Right cardiac atrium (tissue), 5 donors: ENCODE results near the gene AGAP1. TPM values are rescaled to one million over a fixed set of nuclear protein-coding genes. Genes with fewer than 3 reads are reported as not detected.

Source experiments
- ATAC-seq, 2 donors: fragments of 200-7000 bp; cut with Tn5 transposase; one replicate each; pipeline versions ENCODE4 v1.8.0 to v1.9.1; 2020; ENCODE audit warnings: moderate library complexity in 2 of 2, mild to moderate bottlenecking in 1 of 2
- DNase-seq, 3 donors: peaks; one replicate each; pipeline ENCODE4 v3.0.0-alpha.2; 2020
- H3K27ac ChIP-seq: one replicate; pipeline ENCODE4 v1.5.1; 2013; ENCODE audit warnings: mild to moderate bottlenecking, low read length, control low read depth, moderate library complexity
- H3K27me3 ChIP-seq: one replicate; pipeline ENCODE4 v1.6.1; 2013; ENCODE audit not compliant: control insufficient read depth, insufficient read depth
- H3K4me1 ChIP-seq: one replicate; pipeline ENCODE4 v1.6.1; 2013; ENCODE audit warnings: low read length; ENCODE audit not compliant: control insufficient read depth, insufficient read depth
- H3K4me3 ChIP-seq: one replicate; pipeline ENCODE4 v1.5.1; 2013; ENCODE audit warnings: low read length, control low read depth
- H3K9me3 ChIP-seq: one replicate; pipeline ENCODE4 v1.6.1; 2013; ENCODE audit warnings: low read length; ENCODE audit not compliant: control insufficient read depth
- WGBS: extraction: QIAGEN DNeasy Blood & Tissue Kit; methylation state at CpG from one replicate; pipeline ENCODE4 v1.1.7; 2013; 5-methylcytosine and 5-hydroxymethylcytosine counted together
- intact Hi-C, 4 donors: fragments of 100-400 bp; cut with DNase I; formaldehyde crosslinking; loops; one replicate each; pipeline versions ENCODE4 v1.11.0 to v1.14.0; 2022 to 2023
- polyA plus RNA-seq: library from polyadenylated mRNA; stranded (reverse); fragments of 200-250 nt; gene quantifications from one replicate; pipeline ENCODE4 v1.2.3, GENCODE V29; 2013
- total RNA-seq, 4 donors: library from RNA; stranded (reverse); fragmentation: NEBNext Ultra II Directional; extraction: Animal tissue kit (Norgen Biotek cat#: 25700); gene quantifications; one replicate each; pipeline ENCODE4 v1.2.1, GENCODE V29; 2021
- donor health status: healthy with polysubstance abuse.
- donor health status: DM: no; HTN: yes; CAD: no.
- donor health status: DM: no; HTN: no; CAD: no.
- donor health status: DM: no; HTN: yes; CAD: no; lungs with severe emphysema.
- donor health status: DM: yes; HTN: yes; CAD: no.

The AGAP1 gene
- total and polyA plus RNA-seq, 5 donors = 10.5 to 25.3 (median 22.6) TPM

- Histone ChIP-seq H3K9me3 (no peaks in the 10 kb centered on the region), H3K4me1 (peaks cover 1% of the 10 kb centered on the region), H3K4me3 (peak overlapping the region; percentile 85), H3K27ac (no peak overlapping the region), H3K27me3 (no peaks in the 10 kb centered on the region)
- intact Hi-C loops = loop anchor here in 3 of 4 donors (2.0 to 10.0 kb wide), 4 partner anchors 63 to 75 kb away; no protein-coding TSS in a partner anchor
- WGBS = under 1% methylated on average over 148 of the region's 148 CpGs
- DNase-seq (peak; percentile 62 to 83 (median 83)), ATAC-seq (peak; percentile 53 to 59)
Observed at GRCh38 chr2:235669983-235670962, 176.4 kb downstream of the AGAP1 start.

- H3K4me1 ChIP-seq = peaks cover 1% of the 10 kb centered on the region
- H3K9me3 ChIP-seq = no peaks in the 10 kb centered on the region
- DNase-seq = peak in 2 of 3 donors; percentile 46 to 59
- ATAC-seq = peak in 1 of 2 donors; percentile 8
- WGBS = 35% methylated on average over 64 of the region's 64 CpGs
- intact Hi-C loops = loop anchor here in 2 of 4 donors (2.0 to 10.0 kb wide), 3 partner anchors 64 to 76 kb away; no protein-coding TSS in a partner anchor
- H3K27ac ChIP-seq = no peak overlapping the region
- no peaks in the 10 kb centered on the region for H3K27me3 ChIP-seq
- H3K4me3 ChIP-seq = peak overlapping the region; percentile 85
Observed at GRCh38 chr2:235670974-235671787, 177.3 kb downstream of the AGAP1 start.

GRCh38 chr2:235672720-235673119 is 178.9 kb downstream of the AGAP1 start:
- WGBS = 77% methylated on average over 3 of the region's 3 CpGs
- Histone ChIP-seq H3K9me3 (no peaks in the 10 kb centered on the region), H3K4me1 (peaks cover 1% of the 10 kb centered on the region), H3K27me3 (no peaks in the 10 kb centered on the region), H3K27ac (no peak overlapping the region), H3K4me3 (no peak overlapping the region)
- intact Hi-C loops = loop anchor here in 2 of 4 donors (5.0 to 10.0 kb wide), 2 partner anchors 65 to 72 kb away; no protein-coding TSS in a partner anchor
- DNase-seq (no peak), ATAC-seq (no peak)

DNA sequence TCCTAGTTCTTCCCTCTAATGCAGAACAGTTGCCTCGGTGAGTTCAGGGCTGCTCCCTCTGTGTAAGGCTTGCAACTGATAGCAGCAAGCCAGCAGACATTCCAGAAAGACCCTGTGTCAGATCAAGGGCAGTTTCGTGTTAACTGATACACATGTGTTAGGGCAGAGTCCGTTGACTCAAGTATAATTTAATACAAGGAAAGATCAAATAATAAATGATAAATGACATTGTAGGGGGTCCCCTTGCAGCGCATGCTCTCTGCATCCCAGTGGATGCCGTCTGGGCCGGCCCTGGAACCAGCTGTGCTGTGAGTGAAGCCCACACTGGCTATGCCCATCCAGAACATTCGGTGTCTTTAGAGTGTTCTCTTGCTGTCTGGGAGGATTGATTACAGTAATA is 180.3 kb downstream of the AGAP1 start:
- no peak for DNase-seq
- no peak for ATAC-seq
- H3K4me3 ChIP-seq = no peak overlapping the region
- peaks cover 4% of the 10 kb centered on the region for H3K4me1 ChIP-seq
- no peaks in the 10 kb centered on the region for H3K9me3 ChIP-seq
- no peak overlapping the region for H3K27ac ChIP-seq
- intact Hi-C loops = loop anchor here in 2 of 4 donors (5.0 to 10.0 kb wide), 2 partner anchors 67 to 71 kb away; no protein-coding TSS in a partner anchor
- no peaks in the 10 kb centered on the region for H3K27me3 ChIP-seq
- 68% methylated on average over 7 of the region's 7 CpGs for WGBS

DNA sequence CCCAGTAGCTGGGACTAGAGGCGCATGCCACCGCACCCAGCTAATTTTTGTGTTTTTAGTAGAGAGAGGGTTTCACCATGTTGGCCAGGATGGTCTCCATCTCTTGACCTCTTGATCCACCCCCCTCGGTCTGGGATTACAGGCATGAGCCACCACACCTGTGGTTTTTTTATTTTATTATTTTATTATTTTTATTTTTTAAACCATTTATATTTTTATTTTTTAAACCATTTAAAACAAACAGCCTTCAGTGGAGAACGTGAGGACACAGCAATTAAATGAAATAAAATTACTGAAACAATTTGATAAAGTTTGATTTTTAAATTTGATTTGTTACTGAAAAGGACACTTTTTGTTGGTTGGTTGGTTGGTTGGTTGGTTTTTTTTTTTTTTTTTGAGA is 181.0 kb downstream of the AGAP1 start:
- WGBS = 95% methylated on average over 4 of the region's 4 CpGs
- Histone ChIP-seq H3K4me1 (peaks cover 4% of the 10 kb centered on the region), H3K27me3 (no peaks in the 10 kb centered on the region), H3K4me3 (no peak overlapping the region), H3K27ac (no peak overlapping the region), H3K9me3 (no peaks in the 10 kb centered on the region)
- ATAC-seq (no peak), DNase-seq (no peak)
- intact Hi-C loops = loop anchor here in 2 of 4 donors (5.0 to 10.0 kb wide), 2 partner anchors 68 to 70 kb away; no protein-coding TSS in a partner anchor

- H3K4me3 ChIP-seq = no peak overlapping the region
- 82% methylated on average over 3 of the region's 3 CpGs for WGBS
Observed at GRCh38 chr2:235675678-235676535, 182.1 kb downstream of the AGAP1 start.

DNA sequence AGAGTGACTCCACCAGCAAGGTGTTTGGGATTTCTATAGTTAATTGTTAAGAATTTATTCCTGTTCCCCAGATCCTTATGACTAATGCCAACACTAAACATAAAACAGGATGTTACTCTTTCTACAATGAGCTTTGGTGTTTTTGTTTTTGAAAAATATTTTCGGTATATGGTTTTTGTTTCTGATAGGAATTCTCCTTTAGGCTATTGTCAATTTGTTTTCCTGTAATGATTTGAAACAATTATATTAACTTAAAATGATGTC is 182.6 kb downstream of the AGAP1 start:
- H3K4me1 ChIP-seq = peaks cover 2% of the 10 kb centered on the region
- no peak for ATAC-seq
- no peaks in the 10 kb centered on the region for H3K27me3 ChIP-seq
- intact Hi-C loops = loop anchor here in 1 of 4 donors (10.0 kb wide), 1 partner anchor 68 kb away; no protein-coding TSS in a partner anchor
- no peak for DNase-seq
- no peak overlapping the region for H3K27ac ChIP-seq
- no peaks in the 10 kb centered on the region for H3K9me3 ChIP-seq
- 70% methylated on average over 1 of the region's 1 CpG for WGBS
- H3K4me3 ChIP-seq = no peak overlapping the region

More at GRCh38 chr2:235675678-235676535, 182.1 kb downstream of the AGAP1 start:
- intact Hi-C loops = loop anchor here in 1 of 4 donors (10.0 kb wide), 1 partner anchor 69 kb away; no protein-coding TSS in a partner anchor
- no peak for ATAC-seq
- H3K27me3 ChIP-seq = no peaks in the 10 kb centered on the region
- H3K9me3 ChIP-seq = no peaks in the 10 kb centered on the region
- no peak for DNase-seq
- H3K4me1 ChIP-seq = peaks cover 2% of the 10 kb centered on the region
- no peak overlapping the region for H3K27ac ChIP-seq

GRCh38 chr2:235677276-235677788 is 183.5 kb downstream of the AGAP1 start:
- Histone ChIP-seq H3K4me1 (peaks cover 2% of the 10 kb centered on the region), H3K4me3 (no peak overlapping the region), H3K9me3 (no peaks in the 10 kb centered on the region), H3K27me3 (no peaks in the 10 kb centered on the region), H3K27ac (no peak overlapping the region)
- ATAC-seq (no peak), DNase-seq (no peak)
- WGBS = 51% methylated on average over 16 of the region's 16 CpGs
- intact Hi-C loops = loop anchor here in 1 of 4 donors (10.0 kb wide), 1 partner anchor 67 kb away; no protein-coding TSS in a partner anchor

- peak in 1 of 3 donors; percentile 33 for DNase-seq
- 58% methylated on average over 11 of the region's 11 CpGs for whole genome bisulfite sequencing
- H3K4me1 ChIP-seq = peaks cover 2% of the 10 kb centered on the region
- no peaks in the 10 kb centered on the region for H3K9me3 ChIP-seq
- H3K27me3 ChIP-seq = no peaks in the 10 kb centered on the region
- H3K4me3 ChIP-seq = no peak overlapping the region
- H3K27ac ChIP-seq = no peak overlapping the region
- intact Hi-C loops = loop anchor here in 1 of 4 donors (10.0 kb wide), 1 partner anchor 67 kb away; no protein-coding TSS in a partner anchor
- ATAC-seq = peak; percentile 63 to 70
Observed at GRCh38 chr2:235677937-235678336, 184.1 kb downstream of the AGAP1 start.

DNA sequence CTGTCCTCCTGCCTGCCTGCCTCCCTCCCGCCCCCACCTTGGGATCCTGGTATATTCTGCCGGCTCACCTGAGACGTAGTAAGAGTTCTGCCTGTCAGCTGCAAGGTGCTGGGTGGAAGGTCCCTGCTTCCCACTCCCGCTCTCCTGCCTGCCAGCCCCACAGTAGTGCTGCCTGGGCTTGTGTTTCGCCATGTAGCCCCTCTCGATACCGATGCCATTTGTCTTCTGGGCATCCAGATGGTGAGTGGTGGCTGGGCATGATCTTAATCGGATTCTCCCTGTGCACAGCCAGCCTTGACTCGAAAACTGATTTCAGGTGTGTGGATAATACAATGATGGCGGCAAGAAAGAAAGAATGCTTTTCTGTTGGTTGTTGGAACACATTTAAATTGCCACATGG is 184.9 kb downstream of the AGAP1 start:
- no peak for ATAC-seq
- H3K9me3 ChIP-seq = no peaks in the 10 kb centered on the region
- H3K27me3 ChIP-seq = no peaks in the 10 kb centered on the region
- no peak for DNase-seq
- 95% methylated on average over 10 of the region's 10 CpGs for WGBS
- no peak overlapping the region for H3K4me3 ChIP-seq
- H3K27ac ChIP-seq = no peak overlapping the region
- peaks cover 2% of the 10 kb centered on the region for H3K4me1 ChIP-seq
- intact Hi-C loops = loop anchor here in 1 of 4 donors (10.0 kb wide), 1 partner anchor 66 kb away; no protein-coding TSS in a partner anchor
